Measurements from ENCODE around the gene SMARCA2.

Gene SMARCA2

DNA sequence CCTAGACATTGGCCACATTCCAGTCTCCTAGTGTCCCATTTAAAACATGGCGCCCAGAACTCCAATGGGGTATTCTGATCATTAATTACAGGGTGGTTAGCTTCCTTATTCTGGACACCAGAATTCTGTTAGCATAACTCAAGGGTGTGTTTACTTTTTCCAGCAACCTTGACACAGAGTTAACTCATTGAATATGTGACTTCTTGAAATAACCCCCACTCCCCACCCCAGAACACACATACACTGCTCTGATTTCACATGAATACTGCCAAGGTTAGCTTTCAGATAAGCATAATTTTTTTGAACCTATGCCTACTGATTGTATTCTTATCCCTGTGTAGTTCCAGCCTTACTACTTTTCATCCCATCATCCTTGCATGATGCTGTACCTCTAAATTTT is 151.1 kb downstream of the SMARCA2 start:
- no peaks in the 10 kb centered on the region for H3K27me3 ChIP-seq (ENCODE audit: control insufficient read depth in 1 of 2, insufficient read depth in 2 of 2, low read length in 2 of 2)
- no peak overlapping the region for H3K4me3 ChIP-seq (ENCODE audit: low read depth in 1 of 2, low read length in 2 of 2)
- H3K9ac ChIP-seq (ENCODE audit: low read length): no peak overlapping the region
- H3K9me3 ChIP-seq (ENCODE audit: low read length): no peaks in the 10 kb centered on the region
- H3K4me1 ChIP-seq (ENCODE audit: insufficient read depth, low read length): no peaks in the 10 kb centered on the region
- H3K36me3 ChIP-seq (ENCODE audit: insufficient read depth, low read length): peaks cover 14% of the 10 kb centered on the region
- no peak overlapping the region for H3K27ac ChIP-seq (ENCODE audit: low read depth, low read length)

DNA sequence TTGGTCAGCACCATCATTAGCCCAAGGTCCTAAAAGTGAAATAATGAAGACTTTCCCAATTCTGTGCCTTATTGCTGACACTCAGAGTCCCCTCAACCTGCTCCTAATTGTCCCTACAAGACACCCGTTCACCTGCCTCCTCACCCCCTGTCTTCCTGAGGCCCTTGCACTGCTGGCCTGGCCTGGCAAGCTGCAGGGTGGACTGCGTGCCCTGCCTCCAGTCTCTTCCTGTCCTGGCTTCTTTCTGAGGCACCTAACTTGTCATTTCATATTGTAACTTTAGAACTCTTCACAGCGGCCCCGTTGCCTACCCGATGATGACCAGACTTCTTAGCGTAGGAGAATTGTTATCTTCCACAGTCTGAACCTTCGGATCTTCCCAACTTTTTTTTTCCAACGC is 153.9 kb downstream of the SMARCA2 start:
- H3K36me3 ChIP-seq (ENCODE audit: insufficient read depth, low read length): peaks cover 18% of the 10 kb centered on the region
- H3K27me3 ChIP-seq (ENCODE audit: control insufficient read depth in 1 of 2, insufficient read depth in 2 of 2, low read length in 2 of 2): no peaks in the 10 kb centered on the region
- H3K27ac ChIP-seq (ENCODE audit: low read depth, low read length): no peak overlapping the region
- H3K4me3 ChIP-seq (ENCODE audit: low read depth in 1 of 2, low read length in 2 of 2): no peak overlapping the region
- no peaks in the 10 kb centered on the region for H3K4me1 ChIP-seq (ENCODE audit: insufficient read depth, low read length)
- H3K9ac ChIP-seq (ENCODE audit: low read length): no peak overlapping the region
- no peaks in the 10 kb centered on the region for H3K9me3 ChIP-seq (ENCODE audit: low read length)

GRCh38 chr9:2170722-2171121 is 155.6 kb downstream of the SMARCA2 start:
- peaks cover 18% of the 10 kb centered on the region for H3K36me3 ChIP-seq (ENCODE audit: insufficient read depth, low read length)

GRCh38 chr9:2173170-2173569 is 158.0 kb downstream of the SMARCA2 start:
- Histone ChIP-seq H3K9ac (ENCODE audit: low read length) (no peak overlapping the region), H3K27ac (ENCODE audit: low read depth, low read length) (no peak overlapping the region), H3K4me3 (ENCODE audit: low read depth in 1 of 2, low read length in 2 of 2) (no peak overlapping the region), H3K36me3 (ENCODE audit: insufficient read depth, low read length) (peaks cover 18% of the 10 kb centered on the region), H3K27me3 (ENCODE audit: control insufficient read depth in 1 of 2, insufficient read depth in 2 of 2, low read length in 2 of 2) (no peaks in the 10 kb centered on the region), H3K9me3 (ENCODE audit: low read length) (no peaks in the 10 kb centered on the region), H3K4me1 (ENCODE audit: insufficient read depth, low read length) (no peaks in the 10 kb centered on the region)

More at GRCh38 chr9:2170722-2171121, 155.6 kb downstream of the SMARCA2 start:
- Histone ChIP-seq H3K27ac (ENCODE audit: low read depth, low read length) (no peak overlapping the region), H3K4me3 (ENCODE audit: low read depth in 1 of 2, low read length in 2 of 2) (no peak overlapping the region), H3K9ac (ENCODE audit: low read length) (no peak overlapping the region), H3K9me3 (ENCODE audit: low read length) (no peaks in the 10 kb centered on the region), H3K4me1 (ENCODE audit: insufficient read depth, low read length) (no peaks in the 10 kb centered on the region), H3K27me3 (ENCODE audit: control insufficient read depth in 1 of 2, insufficient read depth in 2 of 2, low read length in 2 of 2) (no peaks in the 10 kb centered on the region)

DNA sequence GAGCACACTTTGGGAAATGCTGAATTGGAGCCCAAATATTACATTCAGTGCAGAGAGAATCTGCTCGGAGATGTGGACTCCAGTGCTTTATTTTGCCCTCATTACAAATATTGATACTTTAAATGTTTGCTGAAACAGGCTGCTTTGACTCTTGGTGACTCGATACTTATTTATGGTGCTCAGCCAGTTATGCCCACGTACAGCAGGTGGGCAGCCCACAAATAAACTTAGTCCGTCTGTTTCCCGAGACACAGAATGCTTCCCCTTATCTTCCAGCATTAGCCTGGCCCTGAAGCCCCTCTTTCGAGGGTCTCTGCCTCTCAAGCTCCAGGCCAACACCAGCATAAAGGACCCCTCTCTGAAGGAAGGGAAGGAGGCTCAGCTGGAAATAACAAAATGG is 158.7 kb downstream of the SMARCA2 start:
- no peak overlapping the region for H3K4me3 ChIP-seq (ENCODE audit: low read depth in 1 of 2, low read length in 2 of 2)
- H3K27me3 ChIP-seq (ENCODE audit: control insufficient read depth in 1 of 2, insufficient read depth in 2 of 2, low read length in 2 of 2): no peaks in the 10 kb centered on the region
- no peak overlapping the region for H3K9ac ChIP-seq (ENCODE audit: low read length)
- H3K27ac ChIP-seq (ENCODE audit: low read depth, low read length): no peak overlapping the region
- peaks cover 18% of the 10 kb centered on the region for H3K36me3 ChIP-seq (ENCODE audit: insufficient read depth, low read length)
- H3K9me3 ChIP-seq (ENCODE audit: low read length): no peaks in the 10 kb centered on the region
- H3K4me1 ChIP-seq (ENCODE audit: insufficient read depth, low read length): no peaks in the 10 kb centered on the region

- Histone ChIP-seq H3K4me3 (ENCODE audit: low read depth in 1 of 2, low read length in 2 of 2) (no peak overlapping the region), H3K27me3 (ENCODE audit: control insufficient read depth in 1 of 2, insufficient read depth in 2 of 2, low read length in 2 of 2) (no peaks in the 10 kb centered on the region), H3K36me3 (ENCODE audit: insufficient read depth, low read length) (peaks cover 18% of the 10 kb centered on the region), H3K9ac (ENCODE audit: low read length) (no peak overlapping the region), H3K4me1 (ENCODE audit: insufficient read depth, low read length) (no peaks in the 10 kb centered on the region), H3K27ac (ENCODE audit: low read depth, low read length) (no peak overlapping the region), H3K9me3 (ENCODE audit: low read length) (no peaks in the 10 kb centered on the region)
These were observed 159.2 kb downstream of the SMARCA2 start for GRCh38 chr9:2174306-2174705.

- Histone ChIP-seq H3K9ac (ENCODE audit: low read length) (no peak overlapping the region), H3K9me3 (ENCODE audit: low read length) (no peaks in the 10 kb centered on the region), H3K27ac (ENCODE audit: low read depth, low read length) (no peak overlapping the region), H3K36me3 (ENCODE audit: insufficient read depth, low read length) (peaks cover 18% of the 10 kb centered on the region), H3K27me3 (ENCODE audit: control insufficient read depth in 1 of 2, insufficient read depth in 2 of 2, low read length in 2 of 2) (no peaks in the 10 kb centered on the region), H3K4me1 (ENCODE audit: insufficient read depth, low read length) (peaks cover 5% of the 10 kb centered on the region), H3K4me3 (ENCODE audit: low read depth in 1 of 2, low read length in 2 of 2) (no peak overlapping the region)
These were observed 159.8 kb downstream of the SMARCA2 start for GRCh38 chr9:2174911-2175310.

GRCh38 chr9:2177121-2177520 is 162.0 kb downstream of the SMARCA2 start:
- no peak overlapping the region for H3K9ac ChIP-seq (ENCODE audit: low read length)
- peaks cover 8% of the 10 kb centered on the region for H3K36me3 ChIP-seq (ENCODE audit: insufficient read depth, low read length)
- H3K4me1 ChIP-seq (ENCODE audit: insufficient read depth, low read length): peaks cover 14% of the 10 kb centered on the region
- no peak overlapping the region for H3K4me3 ChIP-seq (ENCODE audit: low read depth in 1 of 2, low read length in 2 of 2)
- no peaks in the 10 kb centered on the region for H3K27me3 ChIP-seq (ENCODE audit: control insufficient read depth in 1 of 2, insufficient read depth in 2 of 2, low read length in 2 of 2)
- H3K9me3 ChIP-seq (ENCODE audit: low read length): no peaks in the 10 kb centered on the region
- no peak overlapping the region for H3K27ac ChIP-seq (ENCODE audit: low read depth, low read length)

DNA sequence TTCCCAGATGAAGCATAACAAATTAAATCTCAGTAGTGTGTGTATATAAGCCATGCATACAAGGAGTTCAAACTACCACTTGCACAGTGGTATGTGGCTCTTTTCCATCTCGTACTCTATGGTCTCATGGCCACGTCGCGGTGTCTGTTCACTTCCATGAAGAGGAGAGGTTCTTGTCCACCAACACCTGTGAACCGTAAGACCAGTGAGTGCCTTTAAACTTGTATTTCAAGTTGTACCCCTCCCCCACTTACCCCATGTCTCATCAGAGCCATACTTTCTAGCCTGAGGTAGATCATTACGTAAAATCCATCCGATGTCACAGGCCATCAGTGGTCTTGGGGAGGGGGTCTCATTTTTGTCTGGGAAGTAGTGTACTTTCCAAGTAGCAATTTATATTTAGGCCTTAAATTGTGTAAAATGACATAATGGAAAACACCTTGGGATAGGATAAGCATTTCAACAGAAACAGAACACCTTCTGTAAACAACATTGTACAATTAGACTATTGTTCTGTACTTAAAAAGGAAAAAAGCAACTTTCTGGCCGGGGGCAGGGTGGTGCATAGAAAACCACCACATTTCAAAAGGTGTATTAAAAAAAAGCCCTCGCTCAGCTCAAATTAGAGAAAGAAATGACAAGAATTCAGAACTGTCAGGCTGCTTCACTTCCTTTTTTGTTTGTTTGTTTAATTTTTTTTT is 163.0 kb downstream of the SMARCA2 start:
- Histone ChIP-seq H3K9ac (ENCODE audit: low read length) (no peak overlapping the region), H3K27me3 (ENCODE audit: control insufficient read depth in 1 of 2, insufficient read depth in 2 of 2, low read length in 2 of 2) (no peaks in the 10 kb centered on the region), H3K9me3 (ENCODE audit: low read length) (no peaks in the 10 kb centered on the region), H3K4me1 (ENCODE audit: insufficient read depth, low read length) (peaks cover 14% of the 10 kb centered on the region), H3K36me3 (ENCODE audit: insufficient read depth, low read length) (peaks cover 5% of the 10 kb centered on the region), H3K27ac (ENCODE audit: low read depth, low read length) (no peak overlapping the region), H3K4me3 (ENCODE audit: low read depth in 1 of 2, low read length in 2 of 2) (no peak overlapping the region)

DNA sequence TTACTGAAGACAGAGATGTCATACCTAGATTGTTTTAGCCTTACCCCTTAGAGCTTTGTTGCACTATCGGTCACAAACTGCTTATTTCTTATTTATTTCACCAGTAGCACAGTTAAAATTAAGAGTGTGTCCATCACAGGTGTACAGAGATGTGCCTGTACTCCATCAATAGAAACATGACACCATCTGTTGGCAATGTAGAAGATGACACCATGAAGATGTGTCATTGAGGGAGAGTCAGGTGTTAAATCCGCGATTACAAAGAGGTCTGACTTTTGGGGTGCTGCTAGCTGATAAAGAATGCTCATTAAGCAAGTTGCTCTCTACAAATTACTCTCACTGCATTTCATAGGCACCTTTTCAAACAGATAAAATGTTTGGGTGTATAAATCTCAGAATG is 164.4 kb downstream of the SMARCA2 start:
- Histone ChIP-seq H3K9me3 (ENCODE audit: low read length) (no peaks in the 10 kb centered on the region), H3K27ac (ENCODE audit: low read depth, low read length) (no peak overlapping the region), H3K4me3 (ENCODE audit: low read depth in 1 of 2, low read length in 2 of 2) (no peak overlapping the region), H3K36me3 (ENCODE audit: insufficient read depth, low read length) (peaks cover 5% of the 10 kb centered on the region), H3K9ac (ENCODE audit: low read length) (no peak overlapping the region), H3K4me1 (ENCODE audit: insufficient read depth, low read length) (peaks cover 14% of the 10 kb centered on the region), H3K27me3 (ENCODE audit: control insufficient read depth in 1 of 2, insufficient read depth in 2 of 2, low read length in 2 of 2) (no peaks in the 10 kb centered on the region)

- no peak overlapping the region for H3K4me3 ChIP-seq (ENCODE audit: low read depth in 1 of 2, low read length in 2 of 2)
- H3K9ac ChIP-seq (ENCODE audit: low read length): no peak overlapping the region
- peaks cover 14% of the 10 kb centered on the region for H3K4me1 ChIP-seq (ENCODE audit: insufficient read depth, low read length)
- H3K9me3 ChIP-seq (ENCODE audit: low read length): no peaks in the 10 kb centered on the region
- H3K27ac ChIP-seq (ENCODE audit: low read depth, low read length): no peak overlapping the region
- no peaks in the 10 kb centered on the region for H3K27me3 ChIP-seq (ENCODE audit: control insufficient read depth in 1 of 2, insufficient read depth in 2 of 2, low read length in 2 of 2)
- H3K36me3 ChIP-seq (ENCODE audit: insufficient read depth, low read length): peaks cover 5% of the 10 kb centered on the region
These were observed 165.0 kb downstream of the SMARCA2 start for GRCh38 chr9:2180154-2180553.

GRCh38 chr9:2180704-2181103 is 165.6 kb downstream of the SMARCA2 start:
- no peaks in the 10 kb centered on the region for H3K27me3 ChIP-seq (ENCODE audit: control insufficient read depth in 1 of 2, insufficient read depth in 2 of 2, low read length in 2 of 2)
- H3K36me3 ChIP-seq (ENCODE audit: insufficient read depth, low read length): peaks cover 9% of the 10 kb centered on the region
- no peaks in the 10 kb centered on the region for H3K9me3 ChIP-seq (ENCODE audit: low read length)
- H3K27ac ChIP-seq (ENCODE audit: low read depth, low read length): no peak overlapping the region
- peaks cover 14% of the 10 kb centered on the region for H3K4me1 ChIP-seq (ENCODE audit: insufficient read depth, low read length)
- no peak overlapping the region for H3K9ac ChIP-seq (ENCODE audit: low read length)
- H3K4me3 ChIP-seq (ENCODE audit: low read depth in 1 of 2, low read length in 2 of 2): no peak overlapping the region
